ENCODE results near the gene SLC24A5.

GRCh38 chr15:48147358-48147757, 26.6 kb downstream of the SLC24A5 start:
- TF ChIP-seq CTCF (IDR thresholded peaks at IDR 0.05) (no peak), POLR2AphosphoS5 (IDR thresholded peaks at IDR 0.05) (no peak), POLR2A (IDR thresholded peaks at IDR 0.05) (no peak)
